Mesothelial cell of epicardium (in vitro differentiated cells): ENCODE results near the gene ACACA. TPM values are rescaled to one million over a fixed set of nuclear protein-coding genes. Genes with fewer than 3 reads are reported as not detected.

ENCODE experiments used
- DNase-seq, 2 experiments: peaks; one replicate each; pipeline ENCODE4 v3.0.0; 2021; ENCODE audit warnings: low spot score in 2 of 2; ENCODE audit not compliant: unreplicated experiment in 2 of 2
- H3K27ac Mint-ChIP-seq: 2 replicates; pipeline ENCODE4 v1.8.0; 2021; ENCODE audit warnings: mixed read lengths
- H3K27me3 Mint-ChIP-seq: 2 replicates; pipeline ENCODE4 v1.8.0; 2021; ENCODE audit warnings: low read depth, mixed read lengths
- H3K36me3 Mint-ChIP-seq: 2 replicates; pipeline ENCODE4 v1.8.0; 2021; ENCODE audit warnings: mixed read lengths
- H3K4me1 Mint-ChIP-seq: 2 replicates; pipeline ENCODE4 v1.8.0; 2021; ENCODE audit warnings: mixed read lengths
- H3K4me3 Mint-ChIP-seq: 2 replicates; pipeline ENCODE4 v1.8.0; 2021; ENCODE audit warnings: mild to moderate bottlenecking, moderate library complexity, mixed read lengths
- H3K9me3 Mint-ChIP-seq: 2 replicates; pipeline ENCODE4 v1.8.0; 2021; ENCODE audit warnings: mixed read lengths
- total RNA-seq: library from RNA; stranded (reverse); gene quantifications from 3 replicates; pipeline ENCODE4 v1.2.1, GENCODE V29; 2021
- TF ChIP-seq, protein P1 (sequence below): fragments of 200-600 bp; sonication (generic); IDR thresholded peaks from one replicate; pipeline ENCODE4 v1.5.0; 2021; ENCODE audit warnings: antibody characterized with exemption; ENCODE audit not compliant: unreplicated experiment

ACACA gene
- total RNA-seq, 1 donor from 2014 or later, result 127 TPM

- DNase-seq, result no peak
- TF ChIP-seq, protein P1, sequence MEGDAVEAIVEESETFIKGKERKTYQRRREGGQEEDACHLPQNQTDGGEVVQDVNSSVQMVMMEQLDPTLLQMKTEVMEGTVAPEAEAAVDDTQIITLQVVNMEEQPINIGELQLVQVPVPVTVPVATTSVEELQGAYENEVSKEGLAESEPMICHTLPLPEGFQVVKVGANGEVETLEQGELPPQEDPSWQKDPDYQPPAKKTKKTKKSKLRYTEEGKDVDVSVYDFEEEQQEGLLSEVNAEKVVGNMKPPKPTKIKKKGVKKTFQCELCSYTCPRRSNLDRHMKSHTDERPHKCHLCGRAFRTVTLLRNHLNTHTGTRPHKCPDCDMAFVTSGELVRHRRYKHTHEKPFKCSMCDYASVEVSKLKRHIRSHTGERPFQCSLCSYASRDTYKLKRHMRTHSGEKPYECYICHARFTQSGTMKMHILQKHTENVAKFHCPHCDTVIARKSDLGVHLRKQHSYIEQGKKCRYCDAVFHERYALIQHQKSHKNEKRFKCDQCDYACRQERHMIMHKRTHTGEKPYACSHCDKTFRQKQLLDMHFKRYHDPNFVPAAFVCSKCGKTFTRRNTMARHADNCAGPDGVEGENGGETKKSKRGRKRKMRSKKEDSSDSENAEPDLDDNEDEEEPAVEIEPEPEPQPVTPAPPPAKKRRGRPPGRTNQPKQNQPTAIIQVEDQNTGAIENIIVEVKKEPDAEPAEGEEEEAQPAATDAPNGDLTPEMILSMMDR, result no peak
- no peak overlapping the region for H3K4me3 Mint-ChIP-seq
- peaks cover 39% of the 10 kb centered on the region for H3K4me1 Mint-ChIP-seq
- peaks cover 16% of the 10 kb centered on the region for H3K36me3 Mint-ChIP-seq
- no peaks in the 10 kb centered on the region for H3K27me3 Mint-ChIP-seq
- H3K27ac Mint-ChIP-seq, result no peak overlapping the region
- H3K9me3 Mint-ChIP-seq, result no peaks in the 10 kb centered on the region
Measured at GRCh38 chr17:37135576-37135975, 271.1 kb downstream of the ACACA start.

DNA sequence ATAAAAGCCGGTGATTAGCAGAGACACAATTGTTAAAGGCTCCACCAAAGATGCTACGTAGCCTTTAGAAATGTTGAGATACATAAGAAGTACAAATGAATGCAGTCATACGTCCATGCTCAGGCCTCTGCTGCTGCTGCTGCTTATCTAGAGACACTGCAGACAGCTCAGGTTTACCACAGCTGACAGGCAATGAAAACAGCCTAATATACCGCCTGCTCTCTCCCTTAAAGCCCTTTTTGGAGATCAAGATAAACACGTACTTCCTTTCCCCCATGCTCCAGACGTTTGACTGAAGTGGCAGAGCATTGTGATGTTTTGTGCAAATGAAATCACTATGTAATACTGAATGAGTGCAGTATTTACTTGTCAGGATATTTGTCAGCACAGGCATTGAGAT, 272.6 kb downstream of the ACACA start:
- Mint-ChIP-seq H3K36me3 (peaks cover 14% of the 10 kb centered on the region), H3K27ac (no peak overlapping the region), H3K4me3 (no peak overlapping the region), H3K27me3 (no peaks in the 10 kb centered on the region), H3K9me3 (no peaks in the 10 kb centered on the region), H3K4me1 (peaks cover 39% of the 10 kb centered on the region)
- TF ChIP-seq, protein P1, result no peak
- DNase-seq, result no peak

GRCh38 chr17:37133136-37133535, 273.5 kb downstream of the ACACA start:
- Mint-ChIP-seq H3K27ac (no peak overlapping the region), H3K9me3 (no peaks in the 10 kb centered on the region), H3K4me1 (peaks cover 32% of the 10 kb centered on the region)

DNA sequence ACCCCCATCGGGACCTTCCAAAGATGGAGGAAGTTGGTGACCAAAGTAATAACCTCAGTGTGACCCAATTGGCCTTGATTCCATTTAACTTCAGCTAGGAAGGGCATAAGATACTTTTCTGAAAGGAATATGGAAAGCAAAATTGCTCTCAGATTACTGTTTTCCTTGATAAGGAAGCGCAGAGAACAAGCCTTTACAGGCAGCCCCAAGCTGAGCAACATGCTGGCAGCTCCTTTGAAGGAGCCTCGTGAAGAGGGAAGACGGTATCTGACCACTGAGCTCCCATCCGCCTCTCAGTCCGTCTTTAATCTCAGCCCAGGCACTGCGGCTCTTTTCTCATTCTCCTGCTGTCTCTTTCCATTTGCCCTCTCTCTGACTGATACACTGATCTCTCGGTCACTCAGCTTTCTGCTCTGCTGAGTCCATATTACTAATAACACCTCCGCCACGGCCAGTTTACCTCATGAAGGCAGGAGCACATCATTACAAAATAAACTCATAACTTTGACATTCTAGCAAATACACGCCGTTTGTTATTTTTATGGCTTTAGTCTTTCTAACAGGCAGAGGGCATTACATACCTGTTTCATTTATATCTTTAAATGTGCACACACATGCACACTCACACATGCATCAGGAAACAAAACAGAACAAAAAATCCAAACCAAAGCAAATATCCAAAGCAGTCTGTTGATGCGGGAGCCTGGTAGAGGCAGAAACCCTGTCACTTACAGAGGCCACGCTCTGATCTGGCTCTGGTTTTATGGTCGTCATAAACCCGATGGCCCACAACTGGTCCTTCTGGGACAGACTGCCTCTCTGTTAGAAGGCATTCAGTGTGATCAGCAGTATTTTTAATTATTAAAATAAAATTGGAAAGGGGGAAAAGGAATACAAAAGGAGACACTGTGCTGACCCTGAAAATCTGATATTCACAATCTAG, 274.7 kb downstream of the ACACA start:
- no peak overlapping the region for H3K4me3 Mint-ChIP-seq
- H3K27ac Mint-ChIP-seq, result peak overlapping the region; percentile 48
- TF ChIP-seq, protein P1, result no peak
- no peaks in the 10 kb centered on the region for H3K27me3 Mint-ChIP-seq
- peaks cover 32% of the 10 kb centered on the region for H3K4me1 Mint-ChIP-seq
- no peaks in the 10 kb centered on the region for H3K9me3 Mint-ChIP-seq
- DNase-seq, result no peak
- H3K36me3 Mint-ChIP-seq, result peaks cover 16% of the 10 kb centered on the region

More at GRCh38 chr17:37133136-37133535, 273.5 kb downstream of the ACACA start:
- no peak for DNase-seq
- Mint-ChIP-seq H3K27me3 (no peaks in the 10 kb centered on the region), H3K36me3 (peaks cover 16% of the 10 kb centered on the region), H3K4me3 (no peak overlapping the region)
- TF ChIP-seq, protein P1, result no peak

DNA sequence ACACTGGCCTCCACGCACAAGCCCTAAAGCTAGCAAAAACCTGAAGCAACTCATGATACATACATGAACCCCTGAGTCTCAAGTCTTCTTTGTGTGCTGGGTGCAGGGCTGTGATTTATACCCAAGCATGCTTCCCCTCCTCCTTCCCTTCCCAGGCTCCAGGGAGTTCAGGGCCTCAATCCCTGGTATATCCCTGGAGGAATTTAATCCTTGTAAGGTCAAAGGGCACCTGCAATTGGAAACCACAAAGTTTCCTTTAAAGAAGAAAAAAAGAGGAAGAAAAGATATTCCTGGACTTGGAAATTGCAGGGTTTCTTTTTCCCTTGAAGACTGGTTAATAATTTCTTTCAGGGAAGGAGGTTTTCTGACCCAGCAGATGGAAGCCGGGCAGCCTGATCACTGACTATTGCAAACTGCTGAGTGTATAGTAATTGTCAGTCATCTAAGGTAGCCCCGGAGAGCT, 275.6 kb downstream of the ACACA start:
- peaks cover 16% of the 10 kb centered on the region for H3K36me3 Mint-ChIP-seq
- no peak overlapping the region for H3K4me3 Mint-ChIP-seq
- no peaks in the 10 kb centered on the region for H3K9me3 Mint-ChIP-seq
- TF ChIP-seq, protein P1, result no peak
- no peaks in the 10 kb centered on the region for H3K27me3 Mint-ChIP-seq
- peak overlapping the region; percentile 48 for H3K27ac Mint-ChIP-seq
- H3K4me1 Mint-ChIP-seq, result peaks cover 40% of the 10 kb centered on the region
- no peak for DNase-seq
